ENCODE measurements around the gene TRIM2.

GRCh38 chr4:153160821-153161220 lies 43.4 kb upstream of the TRIM2 start:
- TF ChIP-seq, protein P1, sequence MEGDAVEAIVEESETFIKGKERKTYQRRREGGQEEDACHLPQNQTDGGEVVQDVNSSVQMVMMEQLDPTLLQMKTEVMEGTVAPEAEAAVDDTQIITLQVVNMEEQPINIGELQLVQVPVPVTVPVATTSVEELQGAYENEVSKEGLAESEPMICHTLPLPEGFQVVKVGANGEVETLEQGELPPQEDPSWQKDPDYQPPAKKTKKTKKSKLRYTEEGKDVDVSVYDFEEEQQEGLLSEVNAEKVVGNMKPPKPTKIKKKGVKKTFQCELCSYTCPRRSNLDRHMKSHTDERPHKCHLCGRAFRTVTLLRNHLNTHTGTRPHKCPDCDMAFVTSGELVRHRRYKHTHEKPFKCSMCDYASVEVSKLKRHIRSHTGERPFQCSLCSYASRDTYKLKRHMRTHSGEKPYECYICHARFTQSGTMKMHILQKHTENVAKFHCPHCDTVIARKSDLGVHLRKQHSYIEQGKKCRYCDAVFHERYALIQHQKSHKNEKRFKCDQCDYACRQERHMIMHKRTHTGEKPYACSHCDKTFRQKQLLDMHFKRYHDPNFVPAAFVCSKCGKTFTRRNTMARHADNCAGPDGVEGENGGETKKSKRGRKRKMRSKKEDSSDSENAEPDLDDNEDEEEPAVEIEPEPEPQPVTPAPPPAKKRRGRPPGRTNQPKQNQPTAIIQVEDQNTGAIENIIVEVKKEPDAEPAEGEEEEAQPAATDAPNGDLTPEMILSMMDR (IDR thresholded peaks at IDR 0.05) = no peak
- TF ChIP-seq POLR2A (IDR thresholded peaks at IDR 0.05) = no peak

Data from adrenal gland (tissue), 5 donors.